ENCODE results near the gene ADARB1.
A peak's percentile ranks its signal among the peaks of the same experiment; 100 is the strongest.

ADARB1 gene

GRCh38 chr21:45073301-45074047 is 906 bp upstream of the ADARB1 start:
- POLR2A ChIA-PET: interaction anchor here (0.8 to 1.9 kb wide), 7 partner anchors 48 to 200 kb away, joined by 3 to 10 read pairs (median 4); partner anchors contain the start of genes PTTG1IP and SLX9
- CTCF ChIA-PET: interaction anchor here (0.6 to 1.0 kb wide), 2 partner anchors 87 to 273 kb away, joined by 3 read pairs; no protein-coding TSS in a partner anchor
- TF ChIP-seq L3MBTL2 (conservative IDR thresholded peaks at IDR 0.05): peak; percentile 35; the same call in 1 of the 2 replicates
- 0 out of 2 replicates have a peak, but pooled peaks have one; percentile 20 for TF ChIP-seq TARDBP (IDR thresholded peaks at IDR 0.05)
- TF ChIP-seq FOXK2 (IDR thresholded peaks at IDR 0.05): no peak
- peak; percentile 61 for DNase-seq (ENCODE audit: extremely low spot score)

- ChIA-PET POLR2A (interaction anchor here (1.1 to 1.9 kb wide), 4 partner anchors 46 to 135 kb away, joined by 3 to 10 read pairs (median 6); partner anchors contain the start of gene SLX9), CTCF (interaction anchor here (1.0 kb wide), 1 partner anchor 274 kb away, joined by 3 read pairs; no protein-coding TSS in a partner anchor)
Measured at GRCh38 chr21:45074818-45075595, 627 bp downstream of the ADARB1 start.

GRCh38 chr21:45075596-45076244 is 1.3 kb downstream of the ADARB1 start:
- no peak for TF ChIP-seq L3MBTL2 (conservative IDR thresholded peaks at IDR 0.05)
- TF ChIP-seq SP1 (IDR thresholded peaks at IDR 0.05): no peak
- no peak for TF ChIP-seq PKNOX1 (IDR thresholded peaks at IDR 0.05)
- TF ChIP-seq NFRKB (IDR thresholded peaks at IDR 0.05): no peak
- TF ChIP-seq ELF4 (IDR thresholded peaks at IDR 0.05): no peak
- TF ChIP-seq FOXA1 (IDR thresholded peaks at IDR 0.05): no peak
- TF ChIP-seq CTBP1 (IDR thresholded peaks at IDR 0.05; ENCODE audit: borderline replicate concordance): no peak
- no peak for TF ChIP-seq SUZ12 (IDR thresholded peaks at IDR 0.05)
- no peak for TF ChIP-seq ARNT (IDR thresholded peaks at IDR 0.05)
- TF ChIP-seq BHLHE40 (IDR thresholded peaks at IDR 0.05; ENCODE audit: borderline replicate concordance): no peak
- no peak for TF ChIP-seq TARDBP (IDR thresholded peaks at IDR 0.05)
- no peak for TF ChIP-seq FOXM1 (IDR thresholded peaks at IDR 0.05; ENCODE audit: borderline replicate concordance)
- TF ChIP-seq FOXK2 (IDR thresholded peaks at IDR 0.05): no peak
- TF ChIP-seq ZNF384 (IDR thresholded peaks at IDR 0.05): no peak
- ChIA-PET CTCF (interaction anchor here (0.7 kb wide), 1 partner anchor 53 kb away, joined by 3 read pairs; no protein-coding TSS in a partner anchor), POLR2A (no interaction called here)
- no peak for DNase-seq (ENCODE audit: extremely low spot score)

More at GRCh38 chr21:45074818-45075595, 627 bp downstream of the ADARB1 start:
- DNase-seq (ENCODE audit: extremely low spot score): peak; percentile 56
- TF ChIP-seq FOXA1 (IDR thresholded peaks at IDR 0.05) (no peak), CTBP1 (IDR thresholded peaks at IDR 0.05; ENCODE audit: borderline replicate concordance) (0 out of 2 replicates have a peak, but pooled peaks have one; percentile 29), L3MBTL2 (conservative IDR thresholded peaks at IDR 0.05) (no peak; the same call in 1 of the 2 replicates), ARNT (IDR thresholded peaks at IDR 0.05) (no peak), NFRKB (IDR thresholded peaks at IDR 0.05) (no peak), FOXK2 (IDR thresholded peaks at IDR 0.05) (no peak), LEF1 (IDR thresholded peaks at IDR 0.05; ENCODE audit: borderline replicate concordance) (0 out of 2 replicates have a peak, but pooled peaks have one; percentile 28), ELF4 (IDR thresholded peaks at IDR 0.05) (no peak)

GRCh38 chr21:45076245-45076711 is 1.9 kb downstream of the ADARB1 start:
- POLR2A ChIA-PET: no interaction called here
- TF ChIP-seq SUZ12 (IDR thresholded peaks at IDR 0.05) (no peak), CTBP1 (IDR thresholded peaks at IDR 0.05; ENCODE audit: borderline replicate concordance) (no peak), BHLHE40 (IDR thresholded peaks at IDR 0.05; ENCODE audit: borderline replicate concordance) (no peak), PKNOX1 (IDR thresholded peaks at IDR 0.05) (no peak)
- no peak for DNase-seq (ENCODE audit: extremely low spot score)
- CTCF ChIA-PET: interaction anchor here (0.7 kb wide), 1 partner anchor 52 kb away, joined by 3 read pairs; no protein-coding TSS in a partner anchor

GRCh38 chr21:45078371-45078770 is 4.0 kb downstream of the ADARB1 start:
- POLR2A ChIA-PET: no interaction called here
- DNase-seq (ENCODE audit: extremely low spot score): no peak
- CTCF ChIA-PET: interaction anchor here (0.5 kb wide), 1 partner anchor 17 kb away, joined by 3 read pairs; no protein-coding TSS in a partner anchor
- no peak for TF ChIP-seq SP1 (IDR thresholded peaks at IDR 0.05)

GRCh38 chr21:45078877-45079281 is 4.5 kb downstream of the ADARB1 start:
- no peak for DNase-seq (ENCODE audit: extremely low spot score)
- ChIA-PET CTCF (interaction anchor here (0.5 to 1.6 kb wide), 2 partner anchors 16 to 59 kb away, joined by 3 to 5 read pairs; no protein-coding TSS in a partner anchor), POLR2A (interaction anchor here (0.9 kb wide), 1 partner anchor 50 kb away, joined by 3 read pairs; no protein-coding TSS in a partner anchor)
- no peak for TF ChIP-seq BHLHE40 (IDR thresholded peaks at IDR 0.05; ENCODE audit: borderline replicate concordance)

Measured in HEK293T (cell line).